HL-60 (cell line): ENCODE measurements around the gene ADCY1.

Experiments used
- CTCF ChIP-seq: IDR thresholded peaks from one replicate; pipeline ENCODE4 v1.5.1; 2011; ENCODE audit warnings: low read length, control low read depth, inconsistent platforms; ENCODE audit not compliant: insufficient read depth
- GABPA ChIP-seq: IDR thresholded peaks from 2 replicates; pipeline ENCODE4 v1.6.1; 2012; ENCODE audit warnings: low read depth
- POLR2AphosphoS5 ChIP-seq: IDR thresholded peaks from 2 replicates; pipeline ENCODE4 v1.6.1; 2012; ENCODE audit warnings: low read depth
- REST ChIP-seq: IDR thresholded peaks from 2 replicates; pipeline ENCODE4 v1.6.1; 2012; ENCODE audit warnings: low read depth; ENCODE audit not compliant: insufficient replicate concordance
- SPI1 ChIP-seq: IDR thresholded peaks from 2 replicates; pipeline ENCODE4 v1.6.1; 2012; ENCODE audit warnings: low read depth, mild to moderate bottlenecking, borderline replicate concordance

GRCh38 chr7:45681596-45682357 lies 107.6 kb downstream of the ADCY1 start:
- TF ChIP-seq CTCF (no peak), SPI1 (no peak), POLR2AphosphoS5 (no peak), REST (no peak), GABPA (no peak)
